ENCODE measurements around the gene ZNF692.

ZNF692 gene

DNA sequence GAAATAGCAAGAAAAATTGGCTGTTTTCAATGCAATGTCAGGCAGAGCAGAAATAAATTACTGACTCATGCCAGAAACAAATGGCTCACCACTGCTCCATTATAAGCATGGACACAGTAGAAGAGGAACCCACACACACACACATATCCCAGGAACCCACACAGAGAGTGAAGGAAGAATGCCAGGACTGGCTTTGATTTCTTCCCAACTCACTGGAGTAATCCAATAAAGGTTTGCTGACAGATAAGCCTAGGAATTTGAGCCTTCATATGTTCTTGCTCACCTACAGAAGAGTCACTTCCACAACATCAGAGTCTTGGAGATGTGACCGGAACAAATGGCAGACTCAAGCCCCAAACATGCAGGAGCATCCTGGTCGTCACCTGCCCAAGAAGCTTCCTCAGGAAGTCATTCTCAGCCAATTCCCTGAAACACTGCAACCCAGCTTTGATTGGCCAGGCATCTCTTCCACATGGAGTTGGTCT lies 35.3 kb downstream of the ZNF692 start:
- no peak for FAIRE-seq

- no peak for FAIRE-seq
Measured at GRCh38 chr1:248822148-248823032, 36.5 kb downstream of the ZNF692 start.

GRCh38 chr1:248821641-248822040 lies 37.2 kb downstream of the ZNF692 start:
- FAIRE-seq: no peak

DNA sequence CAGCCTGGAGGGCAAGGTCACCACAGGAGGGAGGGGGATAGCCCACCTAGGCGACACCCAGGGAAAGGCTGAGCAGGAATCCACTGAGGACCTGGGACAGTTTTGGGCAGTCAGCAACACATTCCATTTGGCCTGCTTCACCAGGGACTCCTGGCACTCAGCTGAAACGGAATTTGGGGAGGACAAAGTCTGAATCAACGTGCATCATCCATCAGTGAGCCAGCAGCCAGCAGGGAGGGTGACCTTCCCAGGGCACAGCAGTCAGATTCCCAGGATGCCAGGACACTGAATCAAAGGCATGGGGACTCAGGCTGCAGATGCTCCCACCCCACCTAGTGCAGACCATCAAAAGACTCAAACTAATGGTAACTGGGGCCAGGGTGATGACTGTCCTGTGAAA lies 37.8 kb downstream of the ZNF692 start:
- FAIRE-seq: no peak

DNA sequence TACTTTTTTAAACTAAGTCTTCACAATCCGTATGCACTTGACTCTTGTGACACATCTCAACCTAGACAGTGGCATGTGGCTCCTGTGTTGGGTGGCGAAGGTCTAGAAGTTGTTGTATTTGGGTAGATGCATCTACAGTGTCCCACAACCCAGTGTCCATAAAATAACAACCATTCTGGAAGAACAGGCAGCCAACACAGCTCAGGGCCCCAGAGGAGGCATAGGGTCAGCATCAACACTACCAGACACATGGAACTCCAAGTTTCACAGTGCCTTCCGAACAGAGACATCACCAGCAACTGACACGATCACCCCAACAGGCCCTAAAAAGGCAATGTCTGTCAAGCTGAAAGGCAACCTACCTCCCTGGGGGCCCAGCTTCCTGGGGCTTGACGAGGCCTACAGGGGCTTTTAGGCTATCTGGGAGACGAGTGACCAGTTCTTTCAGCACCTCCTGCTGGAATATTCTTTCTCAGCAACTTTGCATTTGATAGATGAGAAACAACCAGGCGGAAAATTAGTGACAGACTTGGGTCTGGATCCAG lies 38.8 kb downstream of the ZNF692 start:
- FAIRE-seq: no peak

GRCh38 chr1:248818505-248819374 lies 40.1 kb downstream of the ZNF692 start:
- no peak for FAIRE-seq

DNA sequence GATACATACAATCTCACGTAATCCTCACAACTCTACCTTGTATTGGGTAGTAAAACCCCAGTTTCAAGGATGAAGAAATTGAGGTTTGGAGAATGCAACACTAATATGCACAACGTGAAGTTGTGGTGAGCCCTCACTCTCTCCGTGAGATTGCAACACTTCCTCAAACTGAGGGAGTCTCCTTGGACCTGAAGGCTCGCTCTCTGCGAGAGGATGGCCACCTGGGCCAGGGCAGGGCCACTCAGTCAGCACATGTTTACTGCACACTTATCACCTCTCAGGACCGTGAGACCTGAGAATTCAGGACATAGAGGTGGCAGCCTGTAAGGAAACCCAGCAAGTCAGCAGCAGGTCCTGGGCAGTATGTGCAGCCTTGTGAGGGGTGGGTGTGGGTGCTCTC lies 41.8 kb downstream of the ZNF692 start:
- FAIRE-seq: no peak

DNA sequence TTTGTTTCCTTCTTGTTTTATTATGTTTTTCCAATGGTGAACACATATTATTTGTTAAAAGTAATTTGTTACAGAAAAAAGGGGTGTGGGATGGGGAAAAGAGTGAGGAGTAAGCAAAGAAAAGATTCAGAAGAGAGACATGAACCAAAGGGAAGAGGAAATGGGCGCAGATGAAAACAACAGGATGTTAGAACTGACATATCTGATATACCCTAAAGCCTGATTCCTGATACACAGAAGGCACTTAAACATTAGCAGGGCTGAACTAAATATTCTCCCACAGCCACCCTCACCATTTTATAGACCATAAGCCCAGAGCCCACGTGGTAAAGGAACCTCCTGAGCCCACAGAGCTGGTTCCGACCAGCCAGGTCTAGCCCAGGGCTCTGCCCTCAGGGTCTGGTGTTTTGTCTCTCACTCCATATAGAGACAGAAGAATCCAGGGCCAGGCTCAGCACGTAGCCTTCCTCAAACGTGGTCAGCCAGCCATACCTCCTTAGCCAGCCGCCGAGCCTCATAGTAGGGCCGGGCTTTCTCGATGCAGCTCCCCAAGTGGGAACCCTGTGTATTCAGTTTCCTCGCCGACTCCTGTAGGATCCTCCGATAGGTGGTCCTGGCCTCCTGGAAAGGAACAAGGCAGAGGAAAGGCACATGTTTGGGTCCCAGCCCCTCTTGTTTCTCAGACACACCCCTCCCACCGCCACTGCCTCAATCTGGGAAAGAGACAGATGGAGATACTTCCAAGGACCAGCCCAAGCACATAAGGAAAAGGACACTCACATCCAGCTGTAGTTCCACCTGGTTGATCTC lies 42.6 kb downstream of the ZNF692 start:
- no peak for FAIRE-seq

- FAIRE-seq: no peak
Measured at GRCh38 chr1:248815407-248816034, 43.4 kb downstream of the ZNF692 start.

DNA sequence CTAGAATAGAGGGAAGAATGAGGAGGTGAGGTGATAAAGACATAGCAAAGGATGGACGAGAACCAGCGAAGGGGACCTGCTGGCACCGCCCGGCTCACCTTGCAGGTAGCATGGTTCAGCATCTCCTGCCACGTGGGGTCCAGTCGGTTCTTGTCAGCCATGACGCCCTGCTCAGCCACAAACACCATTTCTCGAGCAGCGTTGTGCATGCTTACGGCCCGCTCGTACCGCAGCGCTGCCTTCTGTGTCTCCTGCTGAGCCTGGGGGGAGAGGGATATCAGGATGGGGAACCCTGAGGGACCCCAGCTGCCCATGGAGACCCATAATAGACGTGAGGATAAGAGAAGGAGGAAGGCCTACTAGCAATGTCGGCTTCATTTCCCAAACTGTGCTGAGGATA lies 44.5 kb downstream of the ZNF692 start:
- FAIRE-seq: no peak

- no peak for FAIRE-seq
Measured at GRCh38 chr1:248813546-248813945, 45.3 kb downstream of the ZNF692 start.

DNA sequence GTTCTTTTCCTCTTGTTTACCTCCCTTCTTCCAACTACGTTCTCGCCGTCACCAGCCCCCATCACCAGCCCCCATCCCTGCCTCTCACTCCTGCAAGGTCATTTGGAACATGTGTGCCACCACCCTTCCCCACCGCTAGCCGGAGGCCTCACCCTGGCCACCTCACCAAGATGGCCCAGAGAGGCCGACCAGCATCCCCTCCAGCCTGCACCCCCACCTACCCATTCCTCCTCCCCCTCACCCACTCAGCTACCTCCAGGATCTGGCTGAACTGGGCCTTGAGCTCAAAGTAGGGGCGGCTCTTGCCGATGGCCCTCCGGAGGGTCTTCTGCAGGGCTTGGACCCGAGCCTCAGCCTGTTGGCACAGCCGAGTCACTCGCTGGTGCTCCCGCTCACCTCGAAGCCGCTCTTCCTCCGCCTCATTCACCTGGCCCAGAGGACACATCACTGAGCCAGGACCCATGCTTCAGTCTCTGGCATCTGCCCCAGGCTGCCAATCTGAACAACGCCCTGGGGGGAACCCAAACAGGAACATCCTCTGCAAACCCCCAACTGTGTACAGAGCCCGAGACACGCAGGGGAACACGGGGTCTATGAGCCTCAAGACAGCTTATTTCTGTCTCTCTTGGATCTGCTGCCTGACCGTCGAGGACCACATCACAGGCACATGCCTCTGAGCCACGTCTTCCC lies 46.0 kb downstream of the ZNF692 start:
- no peak for FAIRE-seq

- no peak for FAIRE-seq
Measured at GRCh38 chr1:248811514-248812490, 47.1 kb downstream of the ZNF692 start.

- FAIRE-seq: no peak
Measured at GRCh38 chr1:248810727-248811513, 48.0 kb downstream of the ZNF692 start.

DNA sequence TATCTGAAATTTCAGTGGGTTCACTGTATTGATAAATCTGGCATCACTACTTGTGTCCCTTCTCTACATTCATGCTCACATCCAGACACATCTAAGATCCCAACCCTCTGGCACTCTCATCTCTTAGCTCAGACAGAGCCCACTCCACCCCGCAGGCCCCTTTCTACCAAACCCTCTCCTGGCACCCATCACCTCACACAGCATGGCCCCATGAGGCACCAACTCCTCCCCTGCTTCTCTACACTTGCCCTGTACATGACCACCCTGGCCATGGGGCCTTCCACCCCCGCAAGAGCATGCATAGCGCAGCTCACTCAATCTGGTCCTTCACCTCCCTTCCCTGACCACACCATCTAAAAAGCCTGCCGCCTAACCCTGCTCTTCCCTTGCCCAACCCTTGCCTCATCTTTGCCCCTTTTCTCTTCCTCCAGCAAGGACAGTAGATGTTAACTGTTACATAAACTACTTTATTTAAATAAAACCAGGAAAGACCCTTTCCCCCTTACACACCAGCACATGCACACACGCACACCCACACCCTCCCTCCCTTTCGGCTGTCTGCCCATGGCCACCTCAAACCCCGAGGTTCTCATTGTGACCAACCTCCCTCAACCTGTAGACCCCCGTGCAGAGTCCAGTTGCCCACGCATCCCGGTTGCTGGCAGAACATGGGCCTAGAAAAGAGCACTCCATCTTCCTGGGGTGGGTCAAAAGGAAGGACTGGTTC lies 48.7 kb downstream of the ZNF692 start:
- no peak for FAIRE-seq

DNA sequence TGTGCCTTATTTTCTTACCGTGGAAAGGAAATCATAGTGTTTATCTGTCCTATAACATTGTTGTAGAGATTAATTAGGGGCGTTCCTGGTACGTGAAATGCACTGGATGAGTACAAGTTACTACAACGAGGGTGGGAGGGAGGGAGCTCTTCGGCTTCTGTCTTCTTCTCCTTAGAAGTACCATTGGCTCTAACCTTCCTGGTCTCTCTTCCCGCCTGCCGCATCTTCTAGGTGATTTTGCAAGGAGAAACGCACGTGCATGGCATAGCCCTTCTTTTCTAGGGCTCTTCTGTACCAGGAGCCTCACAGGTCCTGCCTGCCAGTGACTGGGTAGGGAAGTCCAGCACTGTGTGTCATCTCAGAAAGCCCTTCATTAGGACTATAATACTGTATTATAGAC lies 50.0 kb downstream of the ZNF692 start:
- FAIRE-seq: no peak

DNA sequence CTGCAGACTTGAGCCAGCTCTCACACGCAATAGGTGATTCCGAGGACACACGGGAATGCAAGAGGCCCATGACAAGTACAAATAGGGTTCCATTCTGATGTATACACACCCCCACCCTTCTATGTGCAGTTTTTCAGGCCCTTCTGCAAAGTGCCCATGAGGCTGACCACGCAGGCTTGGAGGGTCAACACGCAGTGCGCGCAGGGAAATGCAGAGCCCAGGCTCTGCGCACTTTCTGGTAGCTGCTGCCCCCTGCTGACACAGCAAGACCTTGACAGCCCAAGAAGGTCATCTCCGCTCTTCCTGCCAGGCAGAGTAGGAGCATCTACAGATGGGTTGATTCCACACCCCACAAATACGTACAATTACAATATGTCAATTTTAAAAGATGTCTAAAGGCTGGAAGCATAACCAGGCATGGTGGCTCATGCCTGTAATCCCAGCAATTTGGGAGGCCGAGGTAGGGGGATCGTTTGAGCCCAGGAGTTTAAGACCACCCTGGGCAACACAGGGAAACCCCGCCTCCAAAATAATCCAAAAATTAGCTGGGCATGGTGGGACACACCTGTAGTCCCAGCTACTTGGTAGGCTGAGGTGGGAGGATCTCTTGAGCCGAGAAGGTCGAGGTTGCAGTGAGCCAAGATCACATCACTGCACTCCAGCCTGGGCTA lies 51.7 kb downstream of the ZNF692 start:
- no peak for FAIRE-seq

GRCh38 chr1:248805876-248806275 lies 53.0 kb downstream of the ZNF692 start:
- no peak for FAIRE-seq
